Hematopoietic multipotent progenitor cell treated with erythropoietin and hydrocortisone succinate and interleukin-3 and kit ligand, for 4 days (in vitro differentiated cells): ENCODE results near the gene TMEM181.
A peak's percentile ranks its signal among the peaks of the same experiment; 100 is the strongest.
"Not testable (repeated sequence)": the region's sequence is repeated elsewhere in the genome, so short reads cannot be mapped to it uniquely, and the experiment has no call there.

ENCODE experiments used
- DNase-seq: peaks from one replicate; pipeline ENCODE4 v3.0.0-alpha.2; 2015

Gene TMEM181

GRCh38 chr6:158665332-158665731 is 105.4 kb downstream of the TMEM181 start:
- no peak for DNase-seq

GRCh38 chr6:158666628-158667359 is 106.9 kb downstream of the TMEM181 start:
- DNase-seq = peak; percentile 88

GRCh38 chr6:158667360-158667981 is 107.6 kb downstream of the TMEM181 start:
- no peak for DNase-seq

- no peak for DNase-seq
Observed at GRCh38 chr6:158668707-158669103, 108.8 kb downstream of the TMEM181 start.

GRCh38 chr6:158669145-158670035 is 109.5 kb downstream of the TMEM181 start:
- DNase-seq = no peak

GRCh38 chr6:158672119-158672518 is 112.2 kb downstream of the TMEM181 start:
- DNase-seq = not testable (repeated sequence)

GRCh38 chr6:158672726-158673125 is 112.8 kb downstream of the TMEM181 start:
- DNase-seq = no peak

- DNase-seq = no peak
Observed at GRCh38 chr6:158674342-158675131, 114.6 kb downstream of the TMEM181 start.

GRCh38 chr6:158677094-158677493 is 117.2 kb downstream of the TMEM181 start:
- not testable (repeated sequence) for DNase-seq

GRCh38 chr6:158677906-158678578 is 118.2 kb downstream of the TMEM181 start:
- no peak for DNase-seq

GRCh38 chr6:158680015-158680414 is 120.1 kb downstream of the TMEM181 start:
- no peak for DNase-seq

GRCh38 chr6:158680481-158680880 is 120.6 kb downstream of the TMEM181 start:
- DNase-seq = no peak

GRCh38 chr6:158684311-158684710 is 124.4 kb downstream of the TMEM181 start:
- DNase-seq = no peak

- no peak for DNase-seq
Observed at GRCh38 chr6:158684745-158685324, 124.9 kb downstream of the TMEM181 start.
